PC-3 (cell line): Measurements from ENCODE around the gene LRRC51.

Experiments
- EZH2 ChIP-seq: fragments of 300-600 bp; sonication (generic); IDR thresholded peaks from one replicate; pipeline ENCODE4 v1.6.1; 2017; ENCODE audit warnings: antibody characterized with exemption, mild to moderate bottlenecking, low read length; ENCODE audit not compliant: unreplicated experiment
- EZH2phosphoT487 ChIP-seq: fragments of 300-600 bp; sonication (generic); IDR thresholded peaks from 2 replicates; pipeline ENCODE4 v1.6.1; 2018; ENCODE audit warnings: mild to moderate bottlenecking, antibody characterized with exemption, low read length, borderline replicate concordance
- TF ChIP-seq, protein P1 (sequence below): fragments of 300-600 bp; sonication (generic); conservative IDR thresholded peaks from 2 replicates; pipeline ENCODE4 v1.5.1; 2017; ENCODE audit warnings: antibody characterized with exemption, low read depth, mild to moderate bottlenecking, low read length

DNA sequence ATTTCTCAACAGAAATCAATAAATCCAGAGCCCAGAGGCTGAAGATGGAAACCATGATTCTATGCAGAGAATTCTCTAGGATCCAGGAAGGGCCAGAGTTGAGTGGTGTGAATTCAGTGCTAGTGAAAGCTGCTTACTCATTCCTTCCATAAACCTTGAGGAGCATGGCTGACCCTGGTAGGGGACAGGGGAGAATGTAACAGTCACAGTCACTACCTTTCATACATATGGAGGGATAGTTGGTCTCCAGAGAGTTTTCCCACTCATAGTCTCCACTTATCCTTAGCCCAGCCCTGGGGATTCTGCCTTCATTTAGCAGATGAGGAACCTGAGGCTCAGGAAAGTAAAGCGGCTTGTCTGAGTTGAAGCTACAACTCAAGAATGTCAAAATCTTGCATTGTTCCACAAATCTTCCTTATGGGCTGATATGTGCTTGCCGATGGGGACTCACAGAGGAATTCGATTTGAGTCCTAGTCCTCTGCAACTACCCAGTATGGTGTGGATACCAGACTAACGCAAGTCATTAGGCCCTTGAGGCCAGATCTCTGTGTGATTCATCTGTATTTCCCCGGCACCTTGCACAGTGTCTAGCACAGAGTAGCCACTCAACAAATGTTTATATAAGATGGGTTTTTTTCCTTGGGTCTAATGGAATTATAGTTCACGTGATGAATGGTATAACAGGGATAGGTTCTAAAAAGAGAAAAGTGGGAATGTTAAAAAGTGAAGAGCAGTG lies 35.5 kb downstream of the LRRC51 start:
- TF ChIP-seq EZH2 (no peak), EZH2phosphoT487 (no peak)
- TF ChIP-seq, protein P1, sequence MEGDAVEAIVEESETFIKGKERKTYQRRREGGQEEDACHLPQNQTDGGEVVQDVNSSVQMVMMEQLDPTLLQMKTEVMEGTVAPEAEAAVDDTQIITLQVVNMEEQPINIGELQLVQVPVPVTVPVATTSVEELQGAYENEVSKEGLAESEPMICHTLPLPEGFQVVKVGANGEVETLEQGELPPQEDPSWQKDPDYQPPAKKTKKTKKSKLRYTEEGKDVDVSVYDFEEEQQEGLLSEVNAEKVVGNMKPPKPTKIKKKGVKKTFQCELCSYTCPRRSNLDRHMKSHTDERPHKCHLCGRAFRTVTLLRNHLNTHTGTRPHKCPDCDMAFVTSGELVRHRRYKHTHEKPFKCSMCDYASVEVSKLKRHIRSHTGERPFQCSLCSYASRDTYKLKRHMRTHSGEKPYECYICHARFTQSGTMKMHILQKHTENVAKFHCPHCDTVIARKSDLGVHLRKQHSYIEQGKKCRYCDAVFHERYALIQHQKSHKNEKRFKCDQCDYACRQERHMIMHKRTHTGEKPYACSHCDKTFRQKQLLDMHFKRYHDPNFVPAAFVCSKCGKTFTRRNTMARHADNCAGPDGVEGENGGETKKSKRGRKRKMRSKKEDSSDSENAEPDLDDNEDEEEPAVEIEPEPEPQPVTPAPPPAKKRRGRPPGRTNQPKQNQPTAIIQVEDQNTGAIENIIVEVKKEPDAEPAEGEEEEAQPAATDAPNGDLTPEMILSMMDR: no peak
